HG02885 (cell line): ENCODE measurements around the gene SHOX.

Source experiments
- ATAC-seq: cut with Tn5 transposase; IDR thresholded peaks from one replicate; pipeline ENCODE4 v1.9.1; 2021; ENCODE audit warnings: mild to moderate bottlenecking; ENCODE audit not compliant: unreplicated experiment, poor library complexity

Gene SHOX

DNA sequence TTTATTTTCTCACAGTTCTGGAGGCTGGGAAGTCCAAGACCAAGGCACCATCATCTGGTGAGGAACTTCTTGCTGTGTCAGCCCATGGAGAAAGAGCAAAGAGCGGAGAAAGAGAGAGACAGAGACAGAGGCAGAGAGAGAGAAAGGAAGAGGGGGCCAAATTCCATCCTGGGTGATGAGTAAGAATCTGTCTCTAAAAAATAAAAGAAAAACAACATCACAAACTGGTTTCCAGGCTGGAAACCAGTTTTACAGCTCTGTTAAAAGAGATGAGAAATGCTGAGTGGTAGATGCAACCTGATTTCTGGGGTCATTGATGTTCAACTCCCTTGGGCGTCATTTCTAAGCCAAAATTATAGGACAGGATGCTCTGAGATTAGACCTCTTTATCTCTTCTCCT, 72.9 kb downstream of the SHOX start:
- no peak for ATAC-seq

DNA sequence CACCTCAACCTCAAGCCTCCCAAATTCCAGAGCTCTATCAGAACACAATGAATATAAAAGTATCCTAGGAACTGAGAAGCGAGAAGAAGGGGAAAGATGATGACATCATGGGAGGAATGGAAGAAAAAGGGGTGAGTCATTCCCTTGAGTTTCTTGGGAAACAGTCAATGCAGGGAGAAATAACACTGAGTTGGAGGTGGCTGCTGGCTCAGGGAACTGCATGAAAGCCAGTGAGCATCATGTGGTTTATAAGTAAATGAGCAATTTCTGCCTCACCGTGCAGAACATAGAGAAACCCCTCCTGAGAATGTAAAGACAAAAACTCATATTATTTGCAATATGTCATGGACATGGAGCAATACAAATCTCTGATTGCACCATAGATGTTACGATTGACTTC, 73.3 kb downstream of the SHOX start:
- no peak for ATAC-seq
